GM21423 (cell line): ENCODE data around the gene ACTN4.
"Not testable (repeated sequence)": the region's sequence is repeated elsewhere in the genome, so short reads cannot be mapped to it uniquely, and the experiment has no call there.

ENCODE experiments used
- ATAC-seq: cut with Tn5 transposase; IDR thresholded peaks from one replicate; pipeline ENCODE4 v1.9.1; 2021; ENCODE audit warnings: mild to moderate bottlenecking, moderate library complexity; ENCODE audit not compliant: unreplicated experiment

Gene ACTN4

GRCh38 chr19:38734426-38735256, 87.2 kb downstream of the ACTN4 start:
- no peak for ATAC-seq

- ATAC-seq: no peak
Observed at GRCh38 chr19:38735257-38735686, 87.8 kb downstream of the ACTN4 start.

- no peak for ATAC-seq
Observed at GRCh38 chr19:38736036-38736412, 88.6 kb downstream of the ACTN4 start.

DNA sequence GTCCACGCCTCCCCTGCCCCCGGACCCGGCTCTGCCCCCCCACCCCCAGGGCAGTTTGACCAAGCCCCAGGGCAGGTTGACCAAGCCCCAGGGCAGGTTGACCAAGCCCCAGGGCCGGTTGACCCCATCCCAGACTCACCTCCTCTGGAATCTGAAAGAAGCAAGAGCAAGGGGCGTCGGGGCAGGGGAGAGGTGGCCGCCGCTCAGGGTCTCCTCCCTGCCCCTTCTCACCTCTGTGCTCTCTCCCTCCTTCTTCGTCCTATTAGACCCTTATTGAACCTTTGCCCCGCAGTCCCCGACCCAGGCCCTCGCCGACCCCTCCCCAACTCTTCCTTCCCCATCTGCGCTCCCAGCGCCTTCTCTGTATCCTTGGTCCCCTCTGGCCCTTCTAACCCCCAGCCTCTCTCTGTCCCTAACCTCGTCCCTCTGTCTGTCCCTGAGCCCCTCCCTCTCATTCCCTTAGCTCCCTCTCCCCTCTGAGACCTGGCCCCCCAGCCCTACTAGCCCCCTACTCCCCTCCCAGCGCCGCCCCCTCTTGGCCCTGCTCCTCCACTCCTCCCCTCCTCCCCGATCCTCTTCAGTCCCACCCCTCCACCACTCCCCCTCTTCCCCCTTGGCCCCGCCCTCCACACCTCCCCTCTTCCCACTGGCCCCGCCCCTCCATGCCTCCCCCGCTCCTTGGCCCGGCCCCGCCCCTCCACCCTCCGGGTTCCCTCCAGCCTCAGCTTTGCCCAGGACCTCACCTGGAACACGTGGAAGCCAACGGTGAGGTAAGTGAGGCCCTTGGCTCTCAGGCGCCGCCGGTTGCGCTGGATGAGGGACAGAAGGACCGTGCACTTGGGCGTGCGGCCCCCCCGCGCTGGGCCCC, 89.2 kb downstream of the ACTN4 start:
- ATAC-seq: no peak

GRCh38 chr19:38737281-38737865, 89.9 kb downstream of the ACTN4 start:
- no peak for ATAC-seq

DNA sequence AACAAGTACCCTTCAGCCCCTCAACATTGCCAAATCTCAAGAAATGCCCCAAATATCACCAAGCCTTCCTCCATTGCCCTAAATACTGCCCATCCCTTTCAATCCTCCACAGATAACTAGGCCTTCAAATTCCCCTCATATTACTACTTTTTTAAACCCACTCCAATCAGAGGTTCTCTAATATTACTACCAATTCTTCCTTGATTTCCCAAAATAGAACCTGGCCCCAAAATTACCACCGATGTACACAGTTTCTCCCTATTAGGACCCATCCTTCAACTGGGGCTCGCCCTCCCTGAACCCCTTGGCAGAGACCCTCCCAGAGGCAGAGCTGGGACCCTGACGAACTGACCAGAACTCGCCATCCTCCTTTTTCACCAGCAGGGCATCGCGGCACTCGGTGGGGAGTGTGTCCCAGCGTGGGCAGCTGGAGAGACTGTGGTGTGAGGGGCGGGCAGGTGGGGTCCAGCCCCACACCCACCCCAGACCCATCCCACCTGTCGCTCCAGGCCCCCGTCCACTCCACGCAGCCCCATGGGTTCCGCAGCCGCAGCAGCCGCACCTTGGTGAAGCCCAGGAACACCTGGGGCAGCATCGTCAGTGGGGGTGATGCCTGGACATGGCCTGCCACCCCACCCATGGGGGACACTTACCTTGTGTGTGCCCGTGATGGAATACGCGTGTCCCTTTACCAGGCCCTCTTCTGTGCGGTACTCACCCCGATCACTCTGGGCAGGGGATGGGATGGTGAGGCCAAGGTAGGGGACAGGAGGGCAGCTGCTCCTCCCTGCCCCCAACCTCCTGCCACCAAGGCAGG, 90.7 kb downstream of the ACTN4 start:
- ATAC-seq: no peak

- ATAC-seq: no peak
Observed at GRCh38 chr19:38739440-38740256, 92.2 kb downstream of the ACTN4 start.

GRCh38 chr19:38740257-38740592, 92.8 kb downstream of the ACTN4 start:
- no peak for ATAC-seq

GRCh38 chr19:38740932-38741331, 93.5 kb downstream of the ACTN4 start:
- ATAC-seq: no peak

DNA sequence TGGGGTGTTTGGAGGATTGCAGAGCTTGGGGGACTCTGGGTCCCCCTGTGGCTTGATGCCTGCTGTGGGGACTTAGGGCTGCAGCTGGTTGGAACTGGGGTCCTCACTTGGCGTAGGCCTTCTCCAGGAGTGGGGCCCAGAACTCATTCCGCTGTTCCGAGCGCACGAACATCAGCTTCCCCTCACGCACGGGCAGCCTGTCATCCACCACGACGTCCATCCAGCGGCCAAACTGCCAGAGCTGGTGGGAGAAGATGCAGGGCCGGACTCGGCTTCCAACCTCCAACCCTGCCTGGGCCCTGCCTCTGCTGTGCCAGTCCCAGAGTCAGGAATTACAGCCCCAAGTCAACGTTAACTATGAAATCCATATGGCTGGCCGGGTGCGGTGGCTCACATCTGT, 94.2 kb downstream of the ACTN4 start:
- no peak for ATAC-seq

DNA sequence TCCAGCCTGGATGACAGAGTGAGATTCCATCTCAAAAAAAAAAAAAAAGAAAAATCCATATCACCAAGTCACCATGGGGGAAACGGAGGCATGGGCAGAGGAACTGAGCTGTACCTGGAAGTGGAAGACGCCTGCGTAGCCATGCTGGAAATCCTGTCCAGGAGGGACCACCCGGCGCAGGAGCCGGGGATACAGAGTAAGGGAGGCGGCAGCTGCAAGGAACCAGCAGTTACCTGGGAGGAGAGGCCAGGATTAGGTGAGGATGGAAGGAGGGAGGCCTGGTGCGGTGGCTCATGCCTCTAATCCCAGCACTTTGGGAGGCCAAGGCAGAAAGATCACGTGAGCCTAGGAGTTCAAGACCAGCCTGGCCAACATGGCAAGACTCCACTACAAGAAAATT, 94.8 kb downstream of the ACTN4 start:
- ATAC-seq: no peak

- no peak for ATAC-seq
Observed at GRCh38 chr19:38742906-38743305, 95.5 kb downstream of the ACTN4 start.

DNA sequence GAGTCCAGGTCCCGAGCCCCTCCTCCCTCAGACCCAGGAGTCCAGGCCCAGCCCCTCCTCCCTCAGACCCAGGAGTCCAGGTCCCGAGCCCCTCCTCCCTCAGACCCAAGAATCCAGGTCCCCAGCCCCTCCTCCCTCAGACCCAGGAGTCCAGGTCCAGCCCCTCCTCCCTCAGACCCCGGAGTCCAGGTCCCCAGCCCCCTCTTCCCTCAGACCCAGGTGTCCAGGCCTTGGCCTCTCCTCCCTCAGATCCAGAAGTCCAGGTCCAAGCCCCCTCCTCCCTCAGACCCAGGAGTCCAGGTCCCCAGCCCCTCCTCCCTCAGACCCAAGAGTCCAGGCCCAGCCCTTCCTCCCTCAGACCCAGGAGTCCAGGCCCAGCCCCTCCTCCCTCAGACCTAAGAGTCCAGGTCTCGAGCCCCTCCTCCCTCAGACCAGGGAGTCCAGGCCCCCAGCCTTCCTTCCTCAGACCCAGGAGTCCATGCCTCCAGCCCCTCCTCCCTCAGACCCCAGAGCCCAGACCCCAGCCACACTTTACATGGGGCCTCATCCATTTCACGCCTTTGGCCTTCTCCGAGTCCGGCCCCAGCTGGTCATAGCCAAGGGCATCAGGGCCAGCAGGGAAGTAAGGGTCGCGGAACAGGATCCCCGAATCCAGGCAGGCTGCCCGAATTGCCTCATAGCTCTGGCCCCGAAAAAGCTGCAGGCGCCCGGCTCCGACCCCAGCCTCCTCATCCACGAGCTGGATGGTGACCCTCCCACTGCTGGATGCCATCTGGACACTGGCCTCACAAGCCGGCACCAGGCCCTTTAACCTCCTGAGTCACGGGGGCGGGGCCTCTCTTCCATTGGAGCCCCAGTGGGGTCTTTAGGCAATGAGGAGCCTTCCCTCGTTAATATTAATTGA, 96.2 kb downstream of the ACTN4 start:
- no peak for ATAC-seq

GRCh38 chr19:38744298-38744681, 96.8 kb downstream of the ACTN4 start, which contains the start of gene CAPN12:
Gene CAPN12, minus strand, starts transcription at chr19:38744474. Its CDS starts 309 bp downstream, at chr19:38744165.
- no peak for ATAC-seq

GRCh38 chr19:38744874-38745273, 97.4 kb downstream of the ACTN4 start:
- no peak for ATAC-seq

- ATAC-seq: no peak
Observed at GRCh38 chr19:38745316-38745715, 97.9 kb downstream of the ACTN4 start.

- ATAC-seq: not testable (repeated sequence)
Observed at GRCh38 chr19:38753783-38754182, 106.3 kb downstream of the ACTN4 start.

DNA sequence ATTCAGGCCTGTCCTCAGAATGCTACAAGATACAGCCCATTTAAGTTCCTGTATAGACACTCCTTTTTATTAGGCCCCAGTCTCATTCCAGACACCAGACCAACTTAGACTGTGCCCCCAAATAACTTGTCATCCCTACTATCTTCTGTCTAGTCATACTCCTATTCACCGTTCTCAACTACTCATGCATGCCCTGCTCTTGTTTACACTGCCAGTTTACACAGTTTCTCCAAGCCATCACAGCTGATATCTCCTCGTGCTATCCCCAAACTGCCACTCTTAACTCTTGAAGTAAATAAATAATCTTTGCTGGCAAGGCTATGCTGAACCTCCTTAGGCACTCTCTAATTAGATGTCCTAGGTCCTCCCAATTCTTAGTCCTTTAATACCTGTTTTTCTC, 106.7 kb downstream of the ACTN4 start:
- not testable (repeated sequence) for ATAC-seq

GRCh38 chr19:38759590-38760003, 112.1 kb downstream of the ACTN4 start:
- no peak for ATAC-seq
